Left lung (tissue), 10 donors: ENCODE data around the gene PLA2G2E. TPM values are rescaled to one million over a fixed set of nuclear protein-coding genes. Genes with fewer than 3 reads are reported as not detected.

ENCODE experiments used
- ATAC-seq: fragments of 200-7000 bp; cut with Tn5 transposase; one replicate; pipeline ENCODE4 v1.9.1; 2020; ENCODE audit warnings: moderate library complexity
- DNase-seq, 4 donors: peaks; one replicate each; pipeline ENCODE4 v3.0.0-alpha.2; 2013 to 2020
- H3K27ac ChIP-seq, 2 donors: fragments of 200-600 bp; sonication (generic) in 1 of 2; one replicate each; pipeline versions ENCODE4 v1.5.0 to v1.8.0; 2020 to 2021
- H3K27me3 ChIP-seq, 2 donors: fragments of 200-600 bp; sonication (generic) in 1 of 2; one replicate each; pipeline versions ENCODE4 v1.5.0 to v1.8.0; 2020 to 2021
- H3K36me3 ChIP-seq, 2 donors: fragments of 200-600 bp; sonication (generic) in 1 of 2; one replicate each; pipeline versions ENCODE4 v1.5.0 to v1.8.0; 2020 to 2021
- H3K4me1 ChIP-seq, 2 donors: fragments of 200-600 bp; one replicate each; pipeline ENCODE4 v1.8.0; 2021
- H3K4me3 ChIP-seq, 2 donors: fragments of 200-600 bp; sonication (generic) in 1 of 2; one replicate each; pipeline versions ENCODE4 v1.5.0 to v1.8.0; 2020 to 2021; ENCODE audit warnings: mild to moderate bottlenecking in 1 of 2
- H3K9me3 ChIP-seq, 2 donors: fragments of 200-600 bp; sonication (generic) in 1 of 2; one replicate each; pipeline versions ENCODE4 v1.5.0 to v1.8.0; 2020 to 2021
- CTCF ChIP-seq, 2 donors: fragments of 200-600 bp; sonication (generic) in 1 of 2; IDR thresholded peaks; one replicate each; pipeline versions ENCODE4 v1.5.0 to v1.8.0; 2021; ENCODE audit warnings: antibody characterized with exemption in 2 of 2
- intact Hi-C, 2 donors: fragments of 100-400 bp; cut with DNase I; formaldehyde crosslinking; loops; one replicate each; pipeline versions ENCODE4 v1.11.2 to v1.14.2; 2022
- polyA plus RNA-seq, 6 donors: library from polyadenylated mRNA; unstranded; fragments of 120-200 nt; gene quantifications; one replicate each; pipeline ENCODE4 v1.2.1, GENCODE V29; 2013; ENCODE audit not compliant: insufficient read length in 6 of 6
- total RNA-seq, 2 donors: library from RNA; stranded (reverse); fragmentation: NEBNext Ultra II Directional; extraction: Animal tissue kit (Norgen Biotek cat#: 25700); gene quantifications; one replicate each; pipeline ENCODE4 v1.2.1, GENCODE V29; 2021
- donor health status: DM: no; HTN: yes; CAD: no.
- donor health status: DM: no; HTN: no; CAD: no.

PLA2G2E gene
- total and polyA plus RNA-seq, 8 donors = not detected

- intact Hi-C loops = no loop called here
- peaks cover 0 to 83% of the 10 kb centered on the region in 2 donors for H3K27me3 ChIP-seq
- no peak for ATAC-seq
Observed at GRCh38 chr1:19872190-19872589, 51.2 kb downstream of the PLA2G2E start.

More at GRCh38 chr1:19872190-19872589, 51.2 kb downstream of the PLA2G2E start:
- TF ChIP-seq CTCF (IDR thresholded peaks at IDR 0.05) = no peak
- H3K4me3 ChIP-seq = no peak overlapping the region
- no peaks in the 10 kb centered on the region for H3K36me3 ChIP-seq
- DNase-seq = no peak
- no peak overlapping the region for H3K27ac ChIP-seq
- no peaks in the 10 kb centered on the region for H3K9me3 ChIP-seq
- H3K4me1 ChIP-seq = no peaks in the 10 kb centered on the region

Other genes starting within 250 kb of the PLA2G2E start
- gene TMCO4, start 123.7 kb downstream of the PLA2G2E start, total RNA-seq = 10 to 100 TPM; 21.6 to 22.1 TPM
- gene TMCO4, start 123.7 kb downstream of the PLA2G2E start, polyA plus RNA-seq = 10 to 100 TPM; 15.7 to 20.9 (median 18.2) TPM
- not detected for gene RNF186, start 108.3 kb downstream of the PLA2G2E start, total RNA-seq
- under 1 TPM in 1 of 6 donors, not detected in 5; 0.12 TPM for gene RNF186, start 108.3 kb downstream of the PLA2G2E start, polyA plus RNA-seq
- 10 to 100 TPM in 1 of 2 donors, 1 to 10 TPM in 1; 9.8 to 11.0 TPM for gene OTUD3, start 41.2 kb downstream of the PLA2G2E start, total RNA-seq
- 10 to 100 TPM; 18.6 to 52.2 (median 34.2) TPM for gene OTUD3, start 41.2 kb downstream of the PLA2G2E start, polyA plus RNA-seq
- 10 to 100 TPM; 41.5 to 65.7 TPM for gene PLA2G2A, start 56.0 kb upstream of the PLA2G2E start, total RNA-seq
- 1 to 10 TPM in 3 of 6 donors, under 1 TPM in 3; 0.73 to 2.0 (median 1.2) TPM for gene PLA2G2A, start 56.0 kb upstream of the PLA2G2E start, polyA plus RNA-seq
- gene PLA2G5, start 146.6 kb upstream of the PLA2G2E start, total RNA-seq = 1 to 10 TPM; 4.9 to 5.5 TPM
- 1 to 10 TPM in 1 of 6 donors, under 1 TPM in 5; 0.41 to 1.1 (median 0.78) TPM for gene PLA2G5, start 146.6 kb upstream of the PLA2G2E start, polyA plus RNA-seq
- gene PLA2G2D, start 195.9 kb upstream of the PLA2G2E start, total RNA-seq = not detected
- under 1 TPM in 5 of 6 donors, not detected in 1; 0.07 to 0.15 (median 0.09) TPM for gene PLA2G2D, start 195.9 kb upstream of the PLA2G2E start, polyA plus RNA-seq
- gene PLA2G2F, start 215.7 kb upstream of the PLA2G2E start, total RNA-seq = not detected
- not detected for gene PLA2G2F, start 215.7 kb upstream of the PLA2G2E start, polyA plus RNA-seq